Epithelial cell of proximal tubule (primary cell): Measurements from ENCODE around the gene HTATIP2. TPM values are rescaled to one million over a fixed set of nuclear protein-coding genes. Genes with fewer than 3 reads are reported as not detected.

Source experiments
- DNase-seq: peaks from one replicate; pipeline ENCODE4 v3.0.0-alpha.2; 2011; ENCODE audit warnings: low read depth
- H3K4me3 ChIP-seq: 2 replicates; pipeline ENCODE4 v1.5.1; 2011; ENCODE audit warnings: low read depth, mild to moderate bottlenecking, low read length
- CTCF ChIP-seq: conservative IDR thresholded peaks from 2 replicates; pipeline ENCODE4 v1.5.1; 2012; ENCODE audit warnings: low read depth, mild to moderate bottlenecking, low read length
- total RNA-seq: library from RNA; depleted of rRNA; stranded (reverse); fragments of >200 nt; gene quantifications from 2 replicates; pipeline ENCODE4 v1.2.3, GENCODE V29; 2015

Gene HTATIP2
- total RNA-seq, 1 donor from 2014 or later: 48.8 TPM

DNA sequence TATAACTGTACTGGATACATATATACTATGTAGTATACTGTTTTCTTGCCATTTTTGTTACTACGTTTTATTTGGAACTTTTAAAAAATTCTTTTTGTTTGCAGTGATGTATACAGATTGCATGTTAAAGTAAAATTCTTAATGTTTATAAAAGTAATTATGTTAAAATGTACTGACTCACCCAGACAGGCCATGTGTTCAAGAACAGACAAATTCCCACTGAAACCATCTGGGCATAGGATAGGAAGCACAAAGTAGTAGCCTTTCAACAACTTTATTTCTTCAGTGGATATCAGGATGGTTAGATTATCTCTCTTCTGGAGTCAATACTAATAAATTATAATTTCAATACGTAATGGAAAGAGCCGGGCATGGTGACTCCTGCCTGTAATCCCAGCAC, 43.8 kb downstream of the HTATIP2 start:
- TF ChIP-seq CTCF: no peak
- H3K4me3 ChIP-seq: no peak overlapping the region
- no peak for DNase-seq

DNA sequence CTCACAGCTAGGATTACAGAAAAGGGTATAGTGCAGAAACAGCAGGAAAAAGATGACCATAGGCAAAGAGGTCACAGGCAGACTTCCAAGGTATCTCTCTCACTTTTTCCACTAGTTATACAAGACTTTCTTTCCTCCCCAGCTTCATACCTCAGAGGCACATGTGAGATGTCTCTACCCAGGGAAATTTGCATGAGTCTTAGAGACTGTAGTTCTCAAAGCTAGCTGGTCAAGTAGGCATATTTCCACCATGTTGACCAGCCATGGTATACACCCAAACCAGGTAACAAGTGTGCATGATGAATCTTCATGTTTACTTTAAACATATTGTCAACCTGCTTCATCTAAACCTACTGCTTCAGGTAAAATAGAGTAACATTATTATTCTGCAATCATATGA, 51.9 kb downstream of the HTATIP2 start:
- H3K4me3 ChIP-seq: no peak overlapping the region
- DNase-seq: no peak
- TF ChIP-seq CTCF: no peak

GRCh38 chr11:20417771-20418170, 54.3 kb downstream of the HTATIP2 start:
- TF ChIP-seq CTCF: no peak
- DNase-seq: no peak

GRCh38 chr11:20421946-20422345, 58.4 kb downstream of the HTATIP2 start:
- no peak for TF ChIP-seq CTCF
- DNase-seq: no peak
- no peak overlapping the region for H3K4me3 ChIP-seq

More at GRCh38 chr11:20417771-20418170, 54.3 kb downstream of the HTATIP2 start:
- no peak overlapping the region for H3K4me3 ChIP-seq

GRCh38 chr11:20429216-20429615, 65.7 kb downstream of the HTATIP2 start:
- no peak overlapping the region for H3K4me3 ChIP-seq
- DNase-seq: no peak
- TF ChIP-seq CTCF: no peak

Other genes starting within 250 kb of the HTATIP2 start
- gene DBX1, start 203.2 kb upstream of the HTATIP2 start, total RNA-seq: not detected in 2 replicates
- 12.5 and 33.1 TPM in 2 replicates for gene PRMT3, start 24.0 kb downstream of the HTATIP2 start, total RNA-seq
- not detected in 2 replicates for gene SLC6A5, start 235.9 kb downstream of the HTATIP2 start, total RNA-seq